ENCODE results near the gene FAIM. TPM values are rescaled to one million over a fixed set of nuclear protein-coding genes. Genes with fewer than 3 reads are reported as not detected.
"Not testable (repeated sequence)": the region's sequence is repeated elsewhere in the genome, so short reads cannot be mapped to it uniquely, and the experiment has no call there.

Gene FAIM
- polyA plus RNA-seq, 5 donors = 27.7 to 43.9 (median 34.0) TPM

- no peak for DNase-seq
These were observed 65.3 kb downstream of the FAIM start for GRCh38 chr3:138673641-138674530.

GRCh38 chr3:138675393-138675792 is 66.8 kb downstream of the FAIM start:
- no peak for DNase-seq

- DNase-seq = no peak
These were observed 69.5 kb downstream of the FAIM start for GRCh38 chr3:138678086-138678485.

DNA sequence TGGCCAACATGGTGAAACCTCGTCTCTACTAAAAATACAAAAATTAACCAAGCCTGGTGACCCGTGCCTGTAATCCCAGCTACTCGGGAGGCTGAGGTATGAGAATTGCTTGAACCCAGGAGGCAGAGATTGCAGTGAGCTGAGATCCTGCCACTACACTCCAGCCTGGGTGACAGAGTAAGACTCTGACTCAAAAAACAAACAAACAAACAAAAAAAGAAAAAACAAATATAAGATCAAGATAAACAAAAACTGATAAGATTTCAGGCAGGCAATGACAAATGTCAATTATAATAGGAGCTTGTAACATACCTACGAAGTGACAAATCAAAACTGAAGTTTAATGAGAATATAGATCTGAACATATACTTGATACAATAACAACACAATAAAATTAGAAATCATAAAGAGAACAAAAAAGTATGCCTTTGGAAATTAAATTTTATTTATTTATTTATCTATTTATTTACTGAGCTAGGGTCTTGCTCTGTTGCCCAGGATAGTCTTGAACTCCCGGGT is 70.4 kb downstream of the FAIM start:
- no peak for DNase-seq

- not testable (repeated sequence) for DNase-seq
These were observed 72.4 kb downstream of the FAIM start for GRCh38 chr3:138680974-138681373.

DNA sequence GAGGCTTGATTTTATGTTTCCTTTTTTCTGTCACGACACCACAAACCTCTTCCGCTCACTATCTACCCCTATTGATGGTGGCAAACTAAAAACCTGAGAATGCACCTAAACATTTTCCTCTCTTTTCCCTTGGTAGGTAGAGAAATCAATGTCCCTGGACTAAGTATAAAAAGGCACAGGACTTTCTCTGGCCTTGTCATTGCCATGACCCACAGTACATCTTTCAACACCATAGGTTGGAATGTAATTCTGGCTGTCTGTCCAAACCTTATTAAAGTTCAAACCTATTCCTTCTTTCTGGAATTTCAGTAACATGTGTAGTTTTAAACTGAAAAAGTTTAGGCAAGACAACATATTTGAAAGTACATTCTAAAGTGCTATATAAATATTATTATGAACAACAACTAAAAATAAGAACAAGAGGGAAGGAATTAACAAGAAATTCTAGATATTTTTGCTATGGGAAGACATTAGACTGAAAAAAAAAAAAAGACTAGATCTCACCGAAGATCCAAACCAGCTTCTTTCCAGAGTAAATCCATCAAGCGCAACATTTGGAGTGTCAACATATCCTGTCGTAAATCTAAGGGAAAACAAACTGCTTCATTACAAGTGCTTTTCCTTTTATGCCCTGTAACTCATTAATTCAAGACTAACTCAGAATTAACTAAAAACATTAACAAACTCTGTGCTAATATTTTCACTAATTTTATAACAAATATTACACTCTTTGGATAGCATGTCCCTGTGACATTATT is 73.1 kb downstream of the FAIM start:
- DNase-seq = no peak

- DNase-seq = no peak
These were observed 74.1 kb downstream of the FAIM start for GRCh38 chr3:138682648-138683047.

Other genes starting within 250 kb of the FAIM start
- 10 to 100 TPM; 23.2 to 39.2 (median 35.4) TPM for gene ESYT3, start 174.2 kb upstream of the FAIM start, polyA plus RNA-seq (ENCODE audit: insufficient read depth in 1 of 5, insufficient read length in 5 of 5, low replicate concordance in 1 of 5)
- gene CEP70, start 14.5 kb upstream of the FAIM start, polyA plus RNA-seq (ENCODE audit: insufficient read depth in 1 of 5, insufficient read length in 5 of 5, low replicate concordance in 1 of 5) = 10 to 100 TPM; 35.5 to 67.5 (median 61.2) TPM
- gene PIK3CB, start 226.2 kb downstream of the FAIM start, polyA plus RNA-seq (ENCODE audit: insufficient read depth in 1 of 5, insufficient read length in 5 of 5, low replicate concordance in 1 of 5) = 10 to 100 TPM; 11.0 to 16.1 (median 15.0) TPM

Measured in right lung (tissue), 5 donors.